Measurements from ENCODE around the gene NHSL1. TPM values are rescaled to one million over a fixed set of nuclear protein-coding genes. Genes with fewer than 3 reads are reported as not detected.

The NHSL1 gene
- total RNA-seq, 2 experiments from 2014 or later = 2.7 to 10.6 TPM

DNA sequence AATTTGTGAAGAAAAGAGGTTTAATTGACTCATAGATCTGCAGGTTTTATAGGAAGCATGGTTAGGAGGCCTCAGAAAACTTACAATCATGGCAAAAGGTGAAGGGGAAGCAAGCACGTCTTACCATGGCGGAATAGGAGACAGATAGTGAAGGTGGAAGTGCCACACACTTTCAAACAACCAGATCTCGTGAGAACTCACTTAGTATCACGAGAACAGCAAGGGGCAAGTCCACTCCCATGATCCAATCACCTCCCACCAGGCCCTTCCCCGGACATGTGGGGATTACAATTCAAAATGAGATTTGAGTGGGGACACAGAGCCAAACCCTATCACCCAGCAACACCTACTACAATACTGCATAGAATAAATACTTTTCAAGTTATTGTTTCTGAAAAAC lies 102.6 kb downstream of the NHSL1 start:
- POLR2A ChIA-PET = no interaction called here
- Histone ChIP-seq H3K9me2 (ENCODE audit: insufficient read depth, low read length) (no peaks in the 10 kb centered on the region), H3K4me3 (ENCODE audit: low read depth, low read length, poor library complexity, severe bottlenecking) (no peak overlapping the region), H3K79me2 (ENCODE audit: insufficient read depth, low read depth, low read length) (no peaks in the 10 kb centered on the region), H3K4me2 (ENCODE audit: low read length) (no peak overlapping the region), H3K36me3 (ENCODE audit: insufficient read depth, low read length) (no peaks in the 10 kb centered on the region), H2AFZ (ENCODE audit: low read length) (no peak overlapping the region), H4K20me1 (ENCODE audit: insufficient read depth, low read length) (no peaks in the 10 kb centered on the region), H3K4me1 (ENCODE audit: insufficient read depth, low read length, poor library complexity, severe bottlenecking) (peaks cover 22% of the 10 kb centered on the region), H3K9me3 (ENCODE audit: low read length) (no peaks in the 10 kb centered on the region), H3K27ac (ENCODE audit: low read depth, low read length, poor library complexity, severe bottlenecking) (no peak overlapping the region)
- TF ChIP-seq, protein P1, sequence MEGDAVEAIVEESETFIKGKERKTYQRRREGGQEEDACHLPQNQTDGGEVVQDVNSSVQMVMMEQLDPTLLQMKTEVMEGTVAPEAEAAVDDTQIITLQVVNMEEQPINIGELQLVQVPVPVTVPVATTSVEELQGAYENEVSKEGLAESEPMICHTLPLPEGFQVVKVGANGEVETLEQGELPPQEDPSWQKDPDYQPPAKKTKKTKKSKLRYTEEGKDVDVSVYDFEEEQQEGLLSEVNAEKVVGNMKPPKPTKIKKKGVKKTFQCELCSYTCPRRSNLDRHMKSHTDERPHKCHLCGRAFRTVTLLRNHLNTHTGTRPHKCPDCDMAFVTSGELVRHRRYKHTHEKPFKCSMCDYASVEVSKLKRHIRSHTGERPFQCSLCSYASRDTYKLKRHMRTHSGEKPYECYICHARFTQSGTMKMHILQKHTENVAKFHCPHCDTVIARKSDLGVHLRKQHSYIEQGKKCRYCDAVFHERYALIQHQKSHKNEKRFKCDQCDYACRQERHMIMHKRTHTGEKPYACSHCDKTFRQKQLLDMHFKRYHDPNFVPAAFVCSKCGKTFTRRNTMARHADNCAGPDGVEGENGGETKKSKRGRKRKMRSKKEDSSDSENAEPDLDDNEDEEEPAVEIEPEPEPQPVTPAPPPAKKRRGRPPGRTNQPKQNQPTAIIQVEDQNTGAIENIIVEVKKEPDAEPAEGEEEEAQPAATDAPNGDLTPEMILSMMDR (conservative IDR thresholded peaks at IDR 0.05; ENCODE audit: low read length) = no peak
- TF ChIP-seq EZH2phosphoT487 (IDR thresholded peaks at IDR 0.05; ENCODE audit: borderline replicate concordance, low read depth, low read length) = no peak
- DNase-seq (ENCODE audit: low spot score) = no peak
- CTCF ChIA-PET (ENCODE audit: unreplicated experiment) = no interaction called here
- intact Hi-C loops (cut with micrococcal nuclease; ENCODE audit: unreplicated experiment) = no loop called here
- BruUV-seq (replicated peaks) = no TSS peak

DNA sequence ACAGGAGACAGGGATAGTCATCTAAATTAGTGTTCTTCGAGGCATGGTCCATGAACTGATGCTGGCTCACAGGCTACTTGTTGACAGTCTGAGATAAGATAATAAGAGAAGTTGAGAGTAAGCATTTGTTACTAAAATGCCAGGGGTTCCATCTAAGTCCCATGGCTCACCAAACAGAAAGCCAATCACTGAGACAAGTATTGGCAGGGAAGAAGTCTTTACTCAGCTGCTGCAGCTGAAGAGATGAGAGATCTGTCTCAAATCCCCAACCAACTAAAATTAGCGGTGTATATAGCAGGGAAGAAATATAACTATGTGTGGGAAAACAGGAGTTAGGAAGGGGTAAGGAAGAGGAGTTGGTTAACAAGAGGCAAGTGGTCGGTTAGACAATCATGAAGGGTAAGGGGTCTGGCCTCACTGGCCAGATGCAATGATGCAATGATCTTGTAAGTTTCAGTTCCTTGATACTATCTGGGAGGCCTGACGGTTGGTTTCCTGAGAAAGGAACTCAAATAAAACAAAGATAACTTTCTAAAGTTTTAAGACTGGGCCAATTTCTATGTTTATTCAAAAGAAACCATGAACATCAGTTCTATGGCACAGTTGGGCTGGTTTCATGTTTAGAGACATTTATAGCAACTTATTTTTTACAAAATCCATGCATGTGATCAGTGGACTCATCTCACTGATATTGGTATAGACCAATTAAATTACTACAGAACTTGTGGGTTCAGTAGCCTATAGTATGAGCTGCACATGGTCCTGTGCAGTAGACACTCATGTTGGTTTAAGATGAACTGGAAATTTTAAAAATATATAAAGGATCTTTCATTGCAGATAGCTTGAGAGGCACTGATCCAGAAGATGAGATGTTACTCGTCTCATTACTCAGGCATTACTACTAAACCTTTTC lies 105.2 kb downstream of the NHSL1 start:
- DNase-seq (ENCODE audit: low spot score) = peak; percentile 70
- intact Hi-C loops (cut with micrococcal nuclease; ENCODE audit: unreplicated experiment) = no loop called here
- Histone ChIP-seq H3K4me3 (ENCODE audit: low read depth, low read length, poor library complexity, severe bottlenecking) (no peak overlapping the region), H3K36me3 (ENCODE audit: insufficient read depth, low read length) (no peaks in the 10 kb centered on the region), H3K4me1 (ENCODE audit: insufficient read depth, low read length, poor library complexity, severe bottlenecking) (peaks cover 22% of the 10 kb centered on the region), H3K4me2 (ENCODE audit: low read length) (peak overlapping the region; percentile 51), H4K20me1 (ENCODE audit: insufficient read depth, low read length) (no peaks in the 10 kb centered on the region), H2AFZ (ENCODE audit: low read length) (peak overlapping the region; percentile 56), H3K79me2 (ENCODE audit: insufficient read depth, low read depth, low read length) (no peaks in the 10 kb centered on the region), H3K27ac (ENCODE audit: low read depth, low read length, poor library complexity, severe bottlenecking) (peak overlapping the region; percentile 53), H3K9me2 (ENCODE audit: insufficient read depth, low read length) (no peaks in the 10 kb centered on the region), H3K9me3 (ENCODE audit: low read length) (no peaks in the 10 kb centered on the region)
- ChIA-PET POLR2A (interaction anchor here (0.6 to 2.0 kb wide), 11 partner anchors 8 to 157 kb away, joined by 3 to 12 read pairs (median 4); no protein-coding TSS in a partner anchor), CTCF (ENCODE audit: unreplicated experiment) (interaction anchor here (0.8 kb wide), 1 partner anchor 11 kb away, joined by 3 read pairs; no protein-coding TSS in a partner anchor)
- TF ChIP-seq, protein P1 (conservative IDR thresholded peaks at IDR 0.05; ENCODE audit: low read length) = no peak
- TF ChIP-seq EZH2phosphoT487 (IDR thresholded peaks at IDR 0.05; ENCODE audit: borderline replicate concordance, low read depth, low read length) = no peak
- BruUV-seq (replicated peaks) = no TSS peak

DNA sequence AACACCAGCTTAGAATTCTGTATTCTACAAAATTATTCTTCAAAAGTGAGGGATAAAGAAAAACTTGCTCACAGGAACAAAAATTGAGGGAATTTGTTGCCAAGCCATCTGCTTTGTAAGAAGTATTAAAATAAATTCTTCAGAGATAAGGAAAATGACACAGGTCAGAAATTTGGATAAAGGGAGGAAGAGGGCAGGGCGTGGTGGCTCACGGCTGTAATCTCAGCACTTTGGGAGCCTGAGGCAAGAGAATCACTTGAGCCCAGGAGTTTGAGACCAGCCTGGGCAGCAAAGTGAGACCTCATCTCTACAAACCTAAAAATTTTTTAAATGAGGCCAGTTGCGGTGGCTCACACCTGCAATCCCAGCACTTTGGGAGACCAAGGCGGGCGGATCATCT lies 109.7 kb downstream of the NHSL1 start:
- Histone ChIP-seq H3K4me2 (ENCODE audit: low read length) (no peak overlapping the region), H3K4me1 (ENCODE audit: insufficient read depth, low read length, poor library complexity, severe bottlenecking) (peaks cover 17% of the 10 kb centered on the region), H3K4me3 (ENCODE audit: low read depth, low read length, poor library complexity, severe bottlenecking) (no peak overlapping the region), H4K20me1 (ENCODE audit: insufficient read depth, low read length) (no peaks in the 10 kb centered on the region), H3K79me2 (ENCODE audit: insufficient read depth, low read depth, low read length) (no peaks in the 10 kb centered on the region), H3K27ac (ENCODE audit: low read depth, low read length, poor library complexity, severe bottlenecking) (no peak overlapping the region), H3K9me2 (ENCODE audit: insufficient read depth, low read length) (no peaks in the 10 kb centered on the region), H3K36me3 (ENCODE audit: insufficient read depth, low read length) (no peaks in the 10 kb centered on the region), H3K9me3 (ENCODE audit: low read length) (no peaks in the 10 kb centered on the region), H2AFZ (ENCODE audit: low read length) (no peak overlapping the region)
- CTCF ChIA-PET (ENCODE audit: unreplicated experiment) = interaction anchor here (1.0 kb wide), 1 partner anchor 8 kb away, joined by 3 read pairs; no protein-coding TSS in a partner anchor
- no TSS peak for BruUV-seq (replicated peaks)
- POLR2A ChIA-PET = interaction anchor here (0.7 kb wide), 1 partner anchor 10 kb away, joined by 3 read pairs; no protein-coding TSS in a partner anchor
- intact Hi-C loops (cut with micrococcal nuclease; ENCODE audit: unreplicated experiment) = no loop called here
- no peak for DNase-seq (ENCODE audit: low spot score)
- TF ChIP-seq, protein P1 (conservative IDR thresholded peaks at IDR 0.05; ENCODE audit: low read length) = no peak
- no peak for TF ChIP-seq EZH2phosphoT487 (IDR thresholded peaks at IDR 0.05; ENCODE audit: borderline replicate concordance, low read depth, low read length)
